ENCODE measurements around the gene NUDT16L1.

Gene NUDT16L1

DNA sequence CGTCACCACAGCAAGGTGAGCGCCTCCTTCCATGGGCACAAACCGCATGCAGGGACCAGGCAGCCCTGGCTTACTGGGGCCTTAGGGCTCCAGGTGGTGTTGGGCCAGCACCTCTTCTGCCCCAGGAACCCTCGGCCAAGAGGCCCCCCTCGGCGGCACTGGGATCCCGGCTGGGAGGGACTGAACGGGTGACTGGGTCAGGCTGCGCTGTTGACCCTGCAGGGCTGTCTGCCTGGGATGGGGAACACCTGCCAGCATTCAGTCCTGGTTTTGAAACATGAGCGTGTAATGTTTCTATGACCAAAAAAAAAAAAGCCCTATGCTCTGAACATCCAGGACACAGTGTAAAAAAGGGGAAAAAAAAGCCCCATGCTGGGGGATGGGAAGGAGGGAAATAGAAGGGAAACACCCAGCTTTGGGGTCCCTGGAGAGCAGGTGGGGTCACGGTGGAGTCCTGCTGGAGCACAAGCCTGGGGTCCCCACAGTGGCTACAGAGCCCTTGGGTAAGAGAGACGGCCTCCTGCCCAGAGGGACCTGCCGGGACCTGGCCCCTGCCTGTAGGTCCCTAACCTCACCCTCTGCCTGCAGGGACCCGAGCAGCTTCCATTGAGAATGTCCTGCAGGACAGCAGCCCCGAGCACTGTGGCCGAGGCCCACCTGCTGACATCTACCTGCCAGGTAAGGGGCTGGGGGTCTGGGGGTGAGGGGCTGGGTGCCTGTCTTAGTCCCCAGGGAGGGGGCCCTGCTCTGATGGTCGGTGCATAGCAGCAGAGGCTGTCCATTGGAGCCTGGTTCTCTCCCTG, 9.9 kb upstream of the NUDT16L1 start:
- no peaks in the 10 kb centered on the region for H3K9me3 Mint-ChIP-seq
- no peak for ATAC-seq (ENCODE audit: low read depth)
- no peak for DNase-seq (ENCODE audit: low spot score in 2 of 2)
- H3K27me3 Mint-ChIP-seq = no peaks in the 10 kb centered on the region
- no peak overlapping the region for H3K4me3 Mint-ChIP-seq
- no peaks in the 10 kb centered on the region for H3K4me1 Mint-ChIP-seq
- H3K36me3 Mint-ChIP-seq = peaks cover 4% of the 10 kb centered on the region
- no peak overlapping the region for H3K27ac Mint-ChIP-seq

DNA sequence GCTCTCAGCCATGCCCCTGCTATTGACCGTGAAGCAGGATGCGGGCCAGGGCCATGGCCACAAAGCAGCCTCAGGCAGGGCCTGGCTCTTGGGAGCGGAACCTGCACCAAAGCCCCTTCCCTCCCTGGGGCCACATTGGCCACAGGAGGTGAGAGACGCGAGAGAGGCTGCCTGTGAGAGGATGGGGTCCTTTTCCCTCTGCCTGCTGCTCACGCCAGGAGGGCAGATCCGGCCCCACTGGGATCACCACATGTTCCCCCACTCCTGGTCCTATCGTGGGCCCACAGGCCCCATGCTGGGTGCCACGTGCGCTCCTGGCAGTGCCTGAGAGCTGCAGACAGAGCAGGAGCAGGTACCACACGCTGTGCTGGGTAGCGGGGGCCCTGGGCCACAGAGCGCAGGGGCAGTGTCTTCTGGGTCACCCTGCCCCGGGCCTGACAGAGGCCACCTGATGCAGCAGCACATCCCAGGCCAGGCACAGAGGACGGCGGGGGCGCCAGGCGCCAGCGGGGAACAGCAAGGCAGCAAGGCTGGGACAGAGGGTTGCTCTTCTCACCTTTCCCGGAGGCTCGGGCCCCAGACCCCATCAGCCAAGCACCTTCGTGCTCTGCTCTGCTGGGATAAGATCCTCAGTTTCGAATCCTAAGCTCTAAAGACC, 9.2 kb upstream of the NUDT16L1 start:
- no peaks in the 10 kb centered on the region for H3K4me1 Mint-ChIP-seq
- no peaks in the 10 kb centered on the region for H3K27me3 Mint-ChIP-seq
- no peaks in the 10 kb centered on the region for H3K9me3 Mint-ChIP-seq
- H3K27ac Mint-ChIP-seq = no peak overlapping the region
- H3K4me3 Mint-ChIP-seq = no peak overlapping the region
- H3K36me3 Mint-ChIP-seq = peaks cover 4% of the 10 kb centered on the region
- ATAC-seq (ENCODE audit: low read depth) = no peak
- no peak for DNase-seq (ENCODE audit: low spot score in 2 of 2)

DNA sequence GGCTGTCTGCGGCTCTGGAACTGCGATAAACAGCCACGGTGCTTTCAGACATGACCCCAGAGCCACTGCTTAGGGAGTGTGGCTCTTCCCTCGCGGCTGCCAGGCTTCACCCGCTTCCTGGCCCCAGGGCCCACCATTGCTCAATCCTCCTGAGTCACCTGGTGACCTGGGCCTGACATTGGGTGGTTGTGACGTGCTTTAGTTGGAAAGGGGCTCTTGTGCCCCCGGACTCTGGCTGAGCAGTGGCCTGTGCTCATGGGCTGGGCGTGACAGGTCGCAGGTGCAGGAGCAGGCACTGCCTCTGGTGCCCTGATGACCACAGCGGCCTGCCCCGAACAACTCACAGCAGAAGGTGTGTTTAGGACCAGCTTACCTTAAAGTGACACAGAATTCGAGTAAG, 8.6 kb upstream of the NUDT16L1 start:
- DNase-seq (ENCODE audit: low spot score in 2 of 2) (no peak), ATAC-seq (ENCODE audit: low read depth) (no peak)
- H3K9me3 Mint-ChIP-seq = no peaks in the 10 kb centered on the region
- H3K4me3 Mint-ChIP-seq = no peak overlapping the region
- no peaks in the 10 kb centered on the region for H3K4me1 Mint-ChIP-seq
- peaks cover 4% of the 10 kb centered on the region for H3K36me3 Mint-ChIP-seq
- no peaks in the 10 kb centered on the region for H3K27me3 Mint-ChIP-seq
- H3K27ac Mint-ChIP-seq = no peak overlapping the region

DNA sequence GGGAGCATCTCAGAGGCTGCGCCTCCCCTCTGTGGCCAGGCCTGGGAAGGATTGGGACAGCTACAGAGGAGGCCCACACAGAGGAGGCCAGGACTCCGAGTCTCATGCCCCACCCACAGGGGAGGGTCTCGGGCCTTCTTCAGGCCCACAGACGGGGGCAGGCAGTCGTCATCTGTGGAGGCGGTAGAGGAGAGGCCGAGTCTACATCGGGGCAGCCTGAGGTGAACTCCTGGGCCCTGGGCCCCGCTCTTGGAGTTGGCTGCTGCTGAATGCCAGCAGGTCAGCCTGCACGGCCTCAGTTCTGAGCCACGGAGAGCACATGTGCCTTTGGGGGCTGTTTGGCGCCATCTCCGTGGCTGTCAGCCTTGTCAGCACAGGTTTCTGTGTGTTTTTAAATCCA, 8.1 kb upstream of the NUDT16L1 start:
- H3K4me3 Mint-ChIP-seq = no peak overlapping the region
- H3K4me1 Mint-ChIP-seq = no peaks in the 10 kb centered on the region
- no peaks in the 10 kb centered on the region for H3K27me3 Mint-ChIP-seq
- H3K36me3 Mint-ChIP-seq = peaks cover 4% of the 10 kb centered on the region
- H3K27ac Mint-ChIP-seq = no peak overlapping the region
- H3K9me3 Mint-ChIP-seq = no peaks in the 10 kb centered on the region
- no peak for ATAC-seq (ENCODE audit: low read depth)
- no peak for DNase-seq (ENCODE audit: low spot score in 2 of 2)

- Mint-ChIP-seq H3K4me1 (peaks cover 2% of the 10 kb centered on the region), H3K27ac (no peak overlapping the region), H3K27me3 (no peaks in the 10 kb centered on the region), H3K36me3 (peaks cover 4% of the 10 kb centered on the region), H3K4me3 (no peak overlapping the region), H3K9me3 (no peaks in the 10 kb centered on the region)
- DNase-seq (ENCODE audit: low spot score in 2 of 2) (no peak), ATAC-seq (ENCODE audit: low read depth) (no peak)
These were observed 7.4 kb upstream of the NUDT16L1 start for GRCh38 chr16:4685776-4686496.

DNA sequence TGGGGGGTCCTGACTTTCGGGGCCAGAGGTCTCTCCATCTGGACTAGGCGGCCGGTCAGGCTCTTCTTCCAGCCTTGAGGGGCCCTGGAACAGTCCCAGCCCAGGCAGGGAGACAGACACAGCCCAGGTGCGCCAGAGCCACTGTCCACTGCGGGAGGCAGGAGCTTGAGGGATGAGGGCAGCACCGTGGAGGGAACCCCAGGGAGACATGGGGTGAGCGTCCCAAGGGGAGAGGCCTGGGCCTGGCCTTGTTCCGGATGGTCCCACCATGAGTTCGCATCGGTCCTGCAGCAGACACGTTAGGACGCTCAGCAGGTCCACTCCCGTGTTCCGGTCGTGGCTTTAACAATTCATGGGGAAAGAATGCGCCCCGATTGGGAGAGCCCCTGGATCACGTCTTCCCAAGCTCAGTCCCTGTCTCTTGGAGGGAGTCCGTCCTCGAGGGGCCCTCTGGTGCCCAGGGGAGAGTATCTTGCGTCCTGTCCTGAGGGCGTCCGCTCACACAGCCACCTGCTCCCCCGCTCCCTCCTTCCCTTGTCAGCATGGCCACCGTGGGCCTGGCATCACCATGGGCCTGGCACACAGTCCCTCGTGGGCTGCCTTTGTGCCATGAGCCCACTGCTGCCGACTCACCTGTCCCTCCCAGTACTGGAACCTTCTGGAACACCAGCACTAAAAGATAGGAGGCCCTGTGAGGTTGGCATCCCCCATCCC, 6.7 kb upstream of the NUDT16L1 start:
- ATAC-seq (ENCODE audit: low read depth) (no peak), DNase-seq (ENCODE audit: low spot score in 2 of 2) (no peak)
- Mint-ChIP-seq H3K4me1 (peaks cover 2% of the 10 kb centered on the region), H3K9me3 (no peaks in the 10 kb centered on the region), H3K27ac (no peak overlapping the region), H3K27me3 (no peaks in the 10 kb centered on the region), H3K4me3 (no peak overlapping the region), H3K36me3 (peaks cover 4% of the 10 kb centered on the region)

GRCh38 chr16:4687416-4687815, 5.9 kb upstream of the NUDT16L1 start:
- no peaks in the 10 kb centered on the region for H3K9me3 Mint-ChIP-seq
- no peak overlapping the region for H3K27ac Mint-ChIP-seq
- no peaks in the 10 kb centered on the region for H3K27me3 Mint-ChIP-seq
- H3K4me3 Mint-ChIP-seq = no peak overlapping the region
- peaks cover 3% of the 10 kb centered on the region for H3K4me1 Mint-ChIP-seq
- DNase-seq (ENCODE audit: low spot score in 2 of 2) (no peak), ATAC-seq (ENCODE audit: low read depth) (no peak)
- peaks cover 4% of the 10 kb centered on the region for H3K36me3 Mint-ChIP-seq

GRCh38 chr16:4687946-4688673, 5.3 kb upstream of the NUDT16L1 start:
- Mint-ChIP-seq H3K36me3 (peaks cover 2% of the 10 kb centered on the region), H3K27me3 (no peaks in the 10 kb centered on the region), H3K27ac (no peak overlapping the region), H3K4me3 (no peak overlapping the region), H3K9me3 (no peaks in the 10 kb centered on the region), H3K4me1 (peaks cover 7% of the 10 kb centered on the region)
- ATAC-seq (ENCODE audit: low read depth) (no peak), DNase-seq (ENCODE audit: low spot score in 2 of 2) (no peak)

DNA sequence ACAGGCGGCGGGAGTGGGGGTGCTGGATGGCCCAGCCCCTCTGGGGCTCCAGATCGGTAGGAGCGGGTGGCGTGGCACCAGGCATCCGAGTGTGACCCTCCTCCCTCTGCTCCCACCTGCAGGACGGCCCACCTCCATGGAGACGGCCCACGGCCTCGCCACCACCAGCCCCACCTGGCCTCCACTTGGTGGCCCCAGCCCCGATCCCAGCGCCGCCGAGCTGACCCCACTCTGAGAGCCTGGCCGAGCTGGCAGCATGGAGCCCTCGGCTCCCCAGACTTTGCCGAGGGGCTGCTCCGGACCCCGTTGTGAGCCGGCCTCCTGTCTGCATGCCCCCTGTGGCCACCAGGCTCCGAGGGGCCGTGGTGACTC, 4.7 kb upstream of the NUDT16L1 start:
- H3K27me3 Mint-ChIP-seq = no peaks in the 10 kb centered on the region
- peaks cover 7% of the 10 kb centered on the region for H3K4me1 Mint-ChIP-seq
- H3K27ac Mint-ChIP-seq = no peak overlapping the region

GRCh38 chr16:4689091-4689671, 4.2 kb upstream of the NUDT16L1 start:
- no peak for ATAC-seq (ENCODE audit: low read depth)
- peaks cover 2% of the 10 kb centered on the region for H3K36me3 Mint-ChIP-seq
- H3K4me1 Mint-ChIP-seq = peaks cover 7% of the 10 kb centered on the region
- H3K27me3 Mint-ChIP-seq = no peaks in the 10 kb centered on the region
- H3K27ac Mint-ChIP-seq = no peak overlapping the region
- no peak overlapping the region for H3K4me3 Mint-ChIP-seq
- no peaks in the 10 kb centered on the region for H3K9me3 Mint-ChIP-seq
- DNase-seq (ENCODE audit: low spot score in 2 of 2) = no peak

More for the DNA sequence above, 4.7 kb upstream of the NUDT16L1 start:
- no peak for ATAC-seq (ENCODE audit: low read depth)
- Mint-ChIP-seq H3K36me3 (peaks cover 2% of the 10 kb centered on the region), H3K4me3 (no peak overlapping the region), H3K9me3 (no peaks in the 10 kb centered on the region)
- DNase-seq (ENCODE audit: low spot score in 2 of 2) = no peak

DNA sequence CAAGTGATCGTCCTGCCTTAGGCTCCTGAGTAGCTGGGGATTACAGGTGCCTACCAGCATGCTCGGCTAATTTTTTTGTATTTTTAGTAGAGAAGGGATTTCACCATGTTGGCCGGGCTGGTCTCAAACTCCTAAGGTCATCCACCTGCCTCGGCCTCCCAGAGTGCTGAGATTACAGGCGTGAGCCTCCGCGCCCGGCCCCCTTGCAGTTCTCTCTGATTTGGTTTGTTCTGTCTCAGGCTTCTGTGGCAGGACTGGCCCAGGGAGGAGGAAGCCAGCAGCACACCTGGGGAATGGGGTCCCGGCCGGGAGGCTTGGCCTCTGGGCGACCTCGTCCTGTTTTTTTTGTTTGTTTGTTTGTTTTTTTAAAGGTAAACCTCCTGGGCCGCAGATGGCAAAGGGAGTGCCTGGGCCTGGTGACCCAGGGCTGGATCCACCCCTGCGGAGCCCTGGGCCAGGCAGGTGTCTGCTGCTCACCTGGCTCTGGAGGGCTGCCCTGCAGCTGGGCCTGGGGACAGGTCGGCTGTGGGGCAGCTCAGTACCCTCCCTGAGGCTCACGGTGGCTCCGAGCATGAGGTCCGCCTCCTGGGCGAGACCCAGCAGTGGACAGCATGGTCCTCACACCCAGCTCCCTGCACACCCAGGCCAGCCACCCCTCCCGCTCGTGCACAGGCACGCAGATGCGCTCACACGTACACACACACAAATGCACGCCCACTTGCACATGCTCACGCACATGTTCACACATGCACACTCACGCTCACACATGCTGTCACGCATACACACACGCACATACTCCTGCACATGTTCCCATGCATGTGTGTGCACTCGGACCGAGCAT, 3.3 kb upstream of the NUDT16L1 start:
- DNase-seq (ENCODE audit: low spot score in 2 of 2) (no peak), ATAC-seq (ENCODE audit: low read depth) (no peak)
- H3K27me3 Mint-ChIP-seq = no peaks in the 10 kb centered on the region
- H3K4me3 Mint-ChIP-seq = no peak overlapping the region
- H3K4me1 Mint-ChIP-seq = peaks cover 7% of the 10 kb centered on the region
- H3K9me3 Mint-ChIP-seq = no peaks in the 10 kb centered on the region
- no peak overlapping the region for H3K27ac Mint-ChIP-seq
- H3K36me3 Mint-ChIP-seq = peaks cover 2% of the 10 kb centered on the region

GRCh38 chr16:4690946-4691665, 2.3 kb upstream of the NUDT16L1 start:
- Mint-ChIP-seq H3K36me3 (peaks cover 2% of the 10 kb centered on the region), H3K9me3 (no peaks in the 10 kb centered on the region), H3K4me3 (no peak overlapping the region), H3K4me1 (peaks cover 11% of the 10 kb centered on the region), H3K27ac (no peak overlapping the region), H3K27me3 (no peaks in the 10 kb centered on the region)
- DNase-seq (ENCODE audit: low spot score in 2 of 2) (no peak), ATAC-seq (ENCODE audit: low read depth) (no peak)

Data from memory B cell (primary cell).